ENCODE results near the gene ROBO1.

GRCh38 chr3:78732471-78732870 lies 1035.3 kb downstream of the ROBO1 start:
- TF ChIP-seq EED (CRISPR knock-in tag; IDR thresholded peaks at IDR 0.05) (no peak), POLR2A (IDR thresholded peaks at IDR 0.05; ENCODE audit: insufficient read depth in 1 of 2, low read depth in 2 of 2, low read length in 2 of 2) (no peak), CHD2 (IDR thresholded peaks at IDR 0.05; ENCODE audit: low read depth, low read length) (no peak), DDIT3 (CRISPR knock-in tag; IDR thresholded peaks at IDR 0.05) (no peak), ZZZ3 (CRISPR knock-in tag; IDR thresholded peaks at IDR 0.05; ENCODE audit: borderline replicate concordance) (no peak), ZNF614 (CRISPR knock-in tag; IDR thresholded peaks at IDR 0.05; ENCODE audit: borderline replicate concordance) (no peak), RBFOX2 (IDR thresholded peaks at IDR 0.05; ENCODE audit: low read depth, low read length) (no peak), ZBTB2 (CRISPR knock-in tag; IDR thresholded peaks at IDR 0.05; ENCODE audit: low read depth) (no peak), SRSF9 (IDR thresholded peaks at IDR 0.05; ENCODE audit: borderline replicate concordance, insufficient read depth, low read depth, low read length, poor library complexity, severe bottlenecking) (no peak), ZNF558 (CRISPR knock-in tag; IDR thresholded peaks at IDR 0.05; ENCODE audit: borderline replicate concordance) (no peak), CREB1 (IDR thresholded peaks at IDR 0.05) (peak; percentile 39; the same call in 1 of the 2 replicates), CREB1 (CRISPR knock-in tag; IDR thresholded peaks at IDR 0.05) (no peak), HCFC1 (IDR thresholded peaks at IDR 0.05; ENCODE audit: low read depth, low read length) (no peak)
